CD4-positive, alpha-beta T cell (primary cell): Measurements from ENCODE around the gene SEPTIN3. TPM values are rescaled to one million over a fixed set of nuclear protein-coding genes. Genes with fewer than 3 reads are reported as not detected.
A peak's percentile ranks its signal among the peaks of the same experiment; 100 is the strongest.

ENCODE experiments used
- ATAC-seq: fragments of 200-7000 bp; cut with Tn5 transposase; one replicate; pipeline ENCODE4 v1.10.0; 2022; ENCODE audit warnings: mild to moderate bottlenecking; ENCODE audit not compliant: poor library complexity
- CTCF ChIA-PET: fragments of 350-600 bp; sonication (Branson Sonifier 250); formaldehyde crosslinking; loops from one replicate; lab custom pipeline; 2021; ENCODE audit warnings: antibody characterized with exemption, inconsistent platforms; lab: Charles Lee
- POLR2A ChIA-PET: fragments of 350-600 bp; sonication (Branson Sonifier 250); formaldehyde crosslinking; loops from one replicate; lab custom pipeline; 2021; ENCODE audit warnings: antibody characterized with exemption, inconsistent platforms; lab: Charles Lee
- DNase-seq, 14 experiments: peaks; one replicate each; pipeline ENCODE4 v3.0.0-alpha.2; 2013 to 2020; ENCODE audit warnings: mixed read lengths in 2 of 14
- H3K27ac ChIP-seq, 2 donors: one replicate each; pipeline versions ENCODE4 v1.5.1 to v1.7.0; 2013; ENCODE audit warnings: low read length in 2 of 2, low read depth in 1 of 2, mild to moderate bottlenecking in 1 of 2
- H3K27me3 ChIP-seq, 2 experiments: 1 replicate in 1 of 2; 2 replicates in 1 of 2; pipeline versions ENCODE4 v1.6.1 to v1.7.0; 2013; ENCODE audit warnings: low read length in 2 of 2, control low read depth in 1 of 2, mild to moderate bottlenecking in 1 of 2, moderate library complexity in 1 of 2; ENCODE audit not compliant: insufficient read depth in 2 of 2, control insufficient read depth in 1 of 2
- H3K36me3 ChIP-seq: one replicate; pipeline ENCODE4 v1.6.1; 2013; ENCODE audit warnings: low read length, control low read depth; ENCODE audit not compliant: insufficient read depth
- H3K4me1 ChIP-seq: one replicate; pipeline ENCODE4 v1.6.1; 2013; ENCODE audit warnings: low read length, control low read depth; ENCODE audit not compliant: insufficient read depth
- H3K4me3 ChIP-seq: one replicate; pipeline ENCODE4 v1.5.1; 2013; ENCODE audit warnings: mild to moderate bottlenecking, low read length, moderate library complexity
- H3K9me3 ChIP-seq, 2 experiments: 1 replicate in 1 of 2; 2 replicates in 1 of 2; pipeline versions ENCODE4 v1.6.1 to v1.7.0; 2013; ENCODE audit warnings: low read length in 2 of 2, mild to moderate bottlenecking in 2 of 2, control low read depth in 1 of 2, moderate library complexity in 1 of 2; ENCODE audit not compliant: control insufficient read depth in 1 of 2, insufficient read depth in 1 of 2
- H3K27ac Mint-ChIP-seq: one replicate; pipeline ENCODE4 v1.8.0; 2020; ENCODE audit warnings: mixed read lengths
- H3K27me3 Mint-ChIP-seq: one replicate; pipeline ENCODE4 v1.8.0; 2021; ENCODE audit warnings: mixed read lengths
- H3K36me3 Mint-ChIP-seq: one replicate; pipeline ENCODE4 v1.8.0; 2021; ENCODE audit warnings: low read depth, mixed read lengths
- H3K4me1 Mint-ChIP-seq: one replicate; pipeline ENCODE4 v1.8.0; 2021; ENCODE audit warnings: low read depth, mixed read lengths
- H3K4me3 Mint-ChIP-seq: one replicate; pipeline ENCODE4 v1.8.0; 2020; ENCODE audit warnings: mild to moderate bottlenecking, mixed read lengths
- H3K9me3 Mint-ChIP-seq: one replicate; pipeline ENCODE4 v1.8.0; 2020; ENCODE audit warnings: mixed read lengths
- CTCF ChIP-seq: fragments of 200-600 bp; IDR thresholded peaks from one replicate; pipeline ENCODE4 v1.8.0; 2022; ENCODE audit warnings: antibody characterized with exemption, mild to moderate bottlenecking
- intact Hi-C, 2 experiments: fragments of 100-400 bp; cut with DNase I in 1 of 2; cut with micrococcal nuclease in 1 of 2; formaldehyde crosslinking; loops; one replicate each; pipeline versions ENCODE4 v1.15.1 to v1.9.0; 2023 to 2025; cut with DNase I, micrococcal nuclease
- polyA plus RNA-seq, 2 donors: library from polyadenylated mRNA; unstranded; fragments of 120-200 nt; gene quantifications; one replicate each; pipeline ENCODE4 v1.2.1, GENCODE V29; 2013
- total RNA-seq, 174 experiments: library from RNA in 2 of 174; stranded (reverse) in 2 of 174; gene quantifications; one replicate each; pipeline ENCODE4 v1.2.3 and lab custom pipeline; 2021 to 2026

SEPTIN3 gene
- total RNA-seq (under 1 TPM; 0.20 to 0.22 TPM), total RNA-seq (lab: John Stamatoyannopoulos, UW) (0 to 3.7 (median 0.30) reads per million in 172 experiments)
- polyA plus RNA-seq (2013, experiment 1 of 2) = 0.23 TPM
- 0.23 TPM for polyA plus RNA-seq (2013, experiment 2 of 2)

GRCh38 chr22:41969110-41969646, at the start of gene SEPTIN3:
Gene SEPTIN3 (plus strand): TSS chr22:41969443. CDS start chr22:41971493, 2,050 bp downstream.
- Mint-ChIP-seq H3K27me3 (peaks cover 20% of the 10 kb centered on the region), H3K4me3 (no peak within 1 kb of the TSS), H3K36me3 (no peaks in the 10 kb centered on the region), H3K27ac (no peak within 1 kb of the TSS), H3K9me3 (no peaks in the 10 kb centered on the region), H3K4me1 (no peaks in the 10 kb centered on the region)
- ATAC-seq (no peak), DNase-seq (no peak)
- TF ChIP-seq CTCF = no peak
- Histone ChIP-seq H3K27me3 (peaks cover 10 to 15% of the 10 kb centered on the region in 2 experiments), H3K4me3 (no peak within 1 kb of the TSS), H3K27ac (no peak within 1 kb of the TSS), H3K36me3 (no peaks in the 10 kb centered on the region), H3K9me3 (peaks cover 0 to 6% of the 10 kb centered on the region in 2 experiments), H3K4me1 (no peaks in the 10 kb centered on the region)
- POLR2A ChIA-PET = no interaction called here
- intact Hi-C loops = loop anchor here (10.0 kb wide), 2 partner anchors 346 to 506 kb away; no protein-coding TSS in a partner anchor
- CTCF ChIA-PET = no interaction called here

- ChIA-PET POLR2A (interaction anchor here (0.6 to 1.6 kb wide), 4 partner anchors 12 to 221 kb away, joined by 3 to 8 read pairs (median 4); partner anchors contain the start of genes CENPM and MEI1), CTCF (interaction anchor here (0.5 to 1.4 kb wide), 3 partner anchors 20 to 223 kb away, joined by 3 to 4 read pairs (median 3); no protein-coding TSS in a partner anchor)
- peak overlapping the region; percentile 66 for H3K4me3 ChIP-seq
- Mint-ChIP-seq H3K4me1 (peaks cover 12% of the 10 kb centered on the region), H3K27ac (no peak overlapping the region), H3K27me3 (peaks cover 23% of the 10 kb centered on the region), H3K4me3 (peak overlapping the region; percentile 76), H3K36me3 (no peaks in the 10 kb centered on the region), H3K9me3 (no peaks in the 10 kb centered on the region)
- H3K4me1 ChIP-seq = peaks cover 40% of the 10 kb centered on the region
- intact Hi-C loops = no loop called here
- TF ChIP-seq CTCF = no peak
- no peak for ATAC-seq
- no peaks in the 10 kb centered on the region for H3K36me3 ChIP-seq
- peaks cover 0 to 4% of the 10 kb centered on the region in 2 experiments for H3K9me3 ChIP-seq
- peaks cover 10 to 14% of the 10 kb centered on the region in 2 experiments for H3K27me3 ChIP-seq
- no peak for DNase-seq
- H3K27ac ChIP-seq = peak overlapping the region in 1 of 2 donors; percentile 7
Measured at GRCh38 chr22:41920271-41920976, 48.8 kb upstream of the SEPTIN3 start.

GRCh38 chr22:41922328-41922727, 46.9 kb upstream of the SEPTIN3 start:
- peaks cover 12% of the 10 kb centered on the region for H3K27me3 Mint-ChIP-seq
- Histone ChIP-seq H3K4me3 (no peak overlapping the region), H3K36me3 (no peaks in the 10 kb centered on the region), H3K27me3 (peaks cover 0 to 9% of the 10 kb centered on the region in 2 experiments), H3K4me1 (peaks cover 46% of the 10 kb centered on the region), H3K27ac (no peak overlapping the region), H3K9me3 (no peaks in the 10 kb centered on the region)
- no peak for DNase-seq
- TF ChIP-seq CTCF = no peak
- H3K27ac Mint-ChIP-seq = no peak overlapping the region
- no peaks in the 10 kb centered on the region for H3K36me3 Mint-ChIP-seq
- no peaks in the 10 kb centered on the region for H3K9me3 Mint-ChIP-seq
- H3K4me3 Mint-ChIP-seq = peak overlapping the region; percentile 7
- POLR2A ChIA-PET = interaction anchor here (1.9 kb wide), 1 partner anchor 18 kb away, joined by 6 read pairs; no protein-coding TSS in a partner anchor
- CTCF ChIA-PET = no interaction called here
- ATAC-seq = no peak
- intact Hi-C loops = no loop called here
- peaks cover 6% of the 10 kb centered on the region for H3K4me1 Mint-ChIP-seq
